SHP77 treated with DMSO at 0.1 percent for 48 hours (cell line): Measurements from ENCODE around the gene MRGPRE.

Source experiments
- DNase-seq: peaks from one replicate; lab custom pipeline; 2025; lab: John Stamatoyannopoulos, UW

Gene MRGPRE

DNA sequence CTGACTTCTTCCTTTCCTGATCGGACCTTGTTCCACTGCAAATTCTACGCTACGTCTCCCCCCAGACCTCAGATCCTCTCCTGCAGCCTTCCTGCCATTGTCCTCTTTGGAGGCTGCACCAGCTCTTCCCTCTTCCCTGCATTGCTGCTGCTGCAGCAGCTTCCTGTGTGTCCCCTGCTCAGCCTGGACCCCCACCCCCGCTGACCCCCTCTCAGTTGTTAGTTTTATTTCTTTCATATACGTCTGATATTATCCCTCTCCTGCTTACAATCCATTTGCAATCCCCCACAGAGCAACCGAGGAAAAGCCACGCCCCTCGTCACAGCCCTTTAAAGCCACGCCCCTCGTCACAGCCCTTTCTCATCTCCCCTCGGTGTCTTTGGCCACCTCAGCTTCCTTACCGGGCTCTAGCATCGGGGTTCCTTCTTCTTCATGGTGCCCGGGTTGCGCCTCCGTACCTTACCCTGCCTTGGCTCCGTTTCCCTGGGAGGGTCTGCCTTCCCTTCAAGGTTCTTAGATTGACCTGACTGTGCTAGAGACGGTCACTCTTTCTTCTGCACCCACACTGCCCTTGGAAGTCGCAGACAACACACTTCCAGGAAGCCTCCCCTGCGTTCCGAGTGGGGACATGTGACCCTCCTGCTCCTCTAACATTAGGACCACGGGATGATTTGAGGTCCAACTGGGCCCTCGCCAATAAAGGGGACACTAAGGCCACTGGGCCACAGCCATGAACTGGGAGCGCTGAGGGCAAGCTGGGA lies 18.4 kb downstream of the MRGPRE start:
- DNase-seq = no peak

DNA sequence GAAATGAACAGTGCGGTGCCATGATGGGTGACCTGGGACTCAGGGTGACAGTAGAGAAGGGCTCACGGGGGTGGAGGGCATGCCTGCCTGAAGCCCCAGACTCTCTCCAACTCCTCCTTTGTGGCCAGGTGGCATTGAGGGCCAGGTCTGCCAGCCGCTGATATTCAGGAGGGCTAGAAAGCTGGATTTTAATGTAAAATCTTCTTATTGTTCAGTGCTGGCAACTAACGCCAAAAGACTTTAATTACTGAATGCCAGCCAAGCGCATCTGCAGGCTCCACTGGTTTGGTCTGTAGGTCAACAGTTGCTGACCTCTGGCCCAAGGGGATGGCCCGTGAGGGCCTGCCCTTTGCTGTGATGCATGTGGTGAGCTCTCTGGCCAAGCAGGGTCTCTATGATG lies 23.9 kb downstream of the MRGPRE start:
- no peak for DNase-seq

DNA sequence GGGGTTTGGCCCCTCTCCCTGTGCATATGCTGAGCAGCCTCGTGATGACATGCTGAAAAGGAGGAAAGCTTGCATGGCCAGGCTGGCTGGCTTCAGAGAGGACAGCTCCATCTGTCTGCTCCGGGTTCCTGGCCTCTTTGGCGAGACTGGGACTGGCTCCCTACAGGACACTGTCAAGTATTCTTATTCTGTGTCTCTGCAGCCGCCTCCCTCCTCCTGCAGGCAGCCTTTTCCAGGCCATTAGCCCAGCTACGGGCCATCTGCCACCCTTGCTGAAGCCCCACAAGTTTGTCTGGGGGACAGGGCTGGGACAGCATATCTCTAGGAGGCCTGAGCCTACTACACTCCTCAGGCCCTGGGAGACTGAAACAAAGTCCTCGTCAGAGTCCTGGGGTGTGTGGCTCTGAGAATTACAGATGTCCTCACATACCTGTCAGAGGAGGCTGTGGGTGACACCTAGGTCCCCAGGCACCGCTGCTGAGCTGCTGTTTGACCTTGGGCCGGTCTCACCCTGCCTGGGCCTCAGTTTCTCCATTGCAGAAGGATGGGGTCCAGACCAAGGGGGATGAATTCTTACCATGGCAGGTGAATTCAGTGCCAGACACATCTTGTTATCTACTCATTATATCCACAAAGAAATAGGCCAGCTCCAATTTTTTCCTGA lies 24.6 kb downstream of the MRGPRE start:
- DNase-seq = no peak

DNA sequence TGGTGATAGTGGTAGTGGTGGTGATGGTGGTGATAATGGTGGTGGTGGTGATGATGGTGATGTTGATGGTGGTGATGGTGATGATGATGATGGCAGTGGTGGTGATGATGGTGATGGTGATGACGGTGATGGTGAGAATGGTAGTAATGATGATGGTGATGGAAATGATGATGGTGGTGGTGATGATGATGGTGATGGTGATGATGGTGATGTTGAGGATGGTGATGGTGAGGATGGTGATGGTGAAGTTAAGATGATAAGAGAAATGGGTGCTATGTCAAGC lies 25.4 kb downstream of the MRGPRE start:
- DNase-seq = no peak

DNA sequence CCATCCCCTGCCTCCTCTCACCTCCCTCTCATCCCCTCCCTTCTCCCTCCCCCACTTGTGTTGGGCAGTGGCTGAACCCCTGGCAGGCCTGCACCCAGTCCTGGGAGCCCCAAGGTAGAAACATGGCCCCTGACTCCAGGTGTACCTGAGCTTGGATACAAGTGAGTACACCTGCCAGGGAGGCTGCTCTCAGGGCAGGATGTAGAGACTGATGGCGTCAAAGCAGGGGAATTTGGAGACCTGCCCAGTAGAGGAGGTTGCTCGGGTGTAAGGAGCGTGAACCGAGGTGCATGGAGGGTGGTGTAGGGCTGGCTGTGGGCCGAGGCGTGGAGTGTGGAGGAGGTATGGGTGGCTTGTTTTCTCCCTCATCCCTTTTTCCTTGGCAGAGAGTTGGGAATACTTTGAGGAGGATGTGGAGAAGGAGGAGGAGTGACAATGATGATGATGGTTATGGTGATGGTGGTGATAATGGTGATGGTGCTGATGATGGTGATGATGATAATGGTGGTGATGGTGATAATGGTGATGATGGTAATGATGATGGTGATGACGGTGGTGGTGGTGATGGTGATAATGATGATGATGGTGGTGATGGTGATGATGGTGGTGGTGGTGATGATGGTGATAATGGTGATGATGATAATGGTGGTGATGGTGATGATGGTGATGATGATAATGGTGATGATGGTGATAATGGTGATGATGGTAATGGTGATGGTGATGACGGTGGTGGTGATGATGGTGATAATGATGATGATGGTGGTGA lies 25.9 kb downstream of the MRGPRE start:
- no peak for DNase-seq

DNA sequence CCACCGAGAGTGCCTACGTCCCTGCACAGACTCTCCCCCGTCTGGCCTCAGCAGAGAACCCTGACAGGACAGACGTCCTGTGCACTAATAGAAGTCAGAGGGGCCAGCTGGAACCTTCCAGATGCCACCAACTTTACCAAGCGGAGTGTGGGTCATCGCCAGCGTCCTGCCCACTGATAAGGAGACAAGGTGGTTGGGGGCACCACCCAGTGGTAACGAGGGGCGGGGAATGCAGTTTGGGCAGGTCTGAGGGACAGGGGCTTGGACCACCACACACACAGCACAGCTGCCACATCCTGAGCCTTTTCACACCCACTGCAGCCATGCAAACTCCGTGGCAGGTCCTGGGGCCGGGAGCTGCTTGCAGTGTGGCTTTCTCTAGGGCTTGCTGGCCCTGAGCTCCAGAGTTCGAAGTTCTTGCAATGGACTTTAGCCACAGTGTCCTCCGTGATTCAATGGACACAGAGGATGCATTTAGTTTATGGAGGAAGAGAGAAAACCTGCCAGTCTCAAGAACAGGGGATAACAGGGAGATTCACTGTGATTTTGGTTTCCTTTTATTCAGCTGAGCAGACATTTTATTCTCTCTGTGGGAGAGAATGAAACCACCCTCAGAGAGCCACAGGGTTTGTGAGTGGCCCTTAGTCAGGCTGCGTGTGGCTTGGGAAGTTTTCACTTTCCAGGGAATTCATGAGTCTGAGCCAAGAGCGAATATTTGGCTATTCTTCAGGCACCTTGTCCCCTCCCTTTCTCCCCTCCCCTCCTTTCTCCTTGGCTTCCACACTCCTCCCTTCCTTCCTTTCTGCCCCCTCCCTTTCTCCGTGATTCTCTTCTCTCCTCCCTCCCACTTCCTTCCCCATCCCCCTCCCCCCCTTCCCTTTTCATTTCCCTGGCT lies 26.7 kb downstream of the MRGPRE start:
- no peak for DNase-seq

DNA sequence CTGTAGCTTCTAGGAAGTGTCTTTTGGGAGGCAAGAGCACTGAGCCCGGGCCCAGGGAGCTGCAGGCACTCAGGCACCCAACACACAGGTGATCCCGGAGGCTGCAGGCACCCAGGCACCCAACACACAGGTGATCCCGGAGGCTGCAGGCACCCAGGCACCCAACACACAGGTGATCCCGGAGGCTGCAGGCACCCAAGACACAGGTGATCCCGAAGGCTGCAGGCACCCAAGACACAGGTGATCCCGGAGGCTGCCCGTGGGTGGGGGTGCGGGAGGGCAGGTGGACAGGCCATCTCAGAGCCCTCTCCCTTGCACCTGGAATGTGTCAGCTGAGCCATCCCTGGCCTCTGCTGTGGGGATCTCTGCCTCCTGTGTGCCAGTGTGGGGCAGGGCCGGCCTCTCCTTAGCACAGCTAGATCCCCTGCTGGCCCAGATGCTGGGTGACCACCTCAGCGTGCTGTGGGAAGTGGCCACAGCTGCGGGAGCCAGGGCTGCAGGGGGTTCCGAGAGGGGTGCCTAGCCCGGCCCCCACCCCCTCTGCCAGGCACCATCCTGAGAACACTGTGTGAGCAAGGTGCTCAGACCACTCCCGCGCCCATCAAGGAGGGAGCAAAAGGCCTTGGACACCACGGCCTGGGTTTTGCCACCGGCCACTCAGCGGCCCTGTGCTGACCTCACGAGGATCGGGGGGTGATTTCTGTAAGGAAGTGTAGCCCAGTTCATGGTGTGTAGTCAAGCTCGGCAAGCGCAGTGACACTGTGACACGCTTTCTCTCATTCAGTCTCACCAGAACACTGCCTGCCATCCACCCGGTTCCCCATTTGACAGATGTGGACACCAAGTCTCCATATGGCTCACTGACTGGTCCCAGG lies 27.8 kb downstream of the MRGPRE start:
- DNase-seq = no peak

DNA sequence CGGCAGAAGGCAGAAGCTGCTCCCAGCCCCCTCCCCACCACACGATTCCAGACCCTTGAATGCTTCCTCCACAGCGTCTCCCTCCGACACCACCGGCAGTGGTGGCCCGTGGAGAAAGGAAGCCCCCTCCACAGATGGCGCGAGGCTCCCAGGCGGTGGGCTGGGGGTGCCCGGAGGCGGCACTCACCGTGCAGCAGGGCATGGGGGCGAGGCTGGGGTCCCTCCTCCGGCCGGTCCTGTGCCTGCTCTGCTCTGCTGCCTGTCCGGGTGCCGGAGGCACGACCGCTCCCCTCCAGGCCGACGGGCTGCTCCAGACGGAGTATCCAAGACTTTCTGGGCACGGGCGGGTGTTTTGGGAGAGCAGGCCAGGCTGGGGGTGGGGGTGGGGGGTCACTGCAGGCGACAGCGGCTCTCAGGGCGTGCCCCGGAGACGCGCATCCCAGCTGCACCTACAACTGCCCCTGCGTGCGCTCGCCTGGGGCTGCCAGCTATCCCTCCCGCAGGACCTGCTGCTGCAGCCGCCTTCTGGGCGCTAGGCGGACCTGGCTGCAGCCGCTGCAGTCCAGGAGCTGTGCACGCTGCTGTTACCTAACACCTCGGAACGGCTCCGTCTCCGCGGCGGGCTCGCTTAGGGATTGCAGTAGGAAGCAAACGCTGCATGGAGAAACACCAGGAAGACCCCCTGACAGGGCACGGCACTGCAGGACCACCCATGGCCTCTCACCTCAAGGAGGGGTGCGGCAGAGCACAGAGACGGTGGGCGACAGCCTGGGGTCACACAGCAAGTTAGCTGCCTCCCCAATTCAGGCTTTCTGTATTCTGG lies 28.8 kb downstream of the MRGPRE start:
- DNase-seq = no peak

DNA sequence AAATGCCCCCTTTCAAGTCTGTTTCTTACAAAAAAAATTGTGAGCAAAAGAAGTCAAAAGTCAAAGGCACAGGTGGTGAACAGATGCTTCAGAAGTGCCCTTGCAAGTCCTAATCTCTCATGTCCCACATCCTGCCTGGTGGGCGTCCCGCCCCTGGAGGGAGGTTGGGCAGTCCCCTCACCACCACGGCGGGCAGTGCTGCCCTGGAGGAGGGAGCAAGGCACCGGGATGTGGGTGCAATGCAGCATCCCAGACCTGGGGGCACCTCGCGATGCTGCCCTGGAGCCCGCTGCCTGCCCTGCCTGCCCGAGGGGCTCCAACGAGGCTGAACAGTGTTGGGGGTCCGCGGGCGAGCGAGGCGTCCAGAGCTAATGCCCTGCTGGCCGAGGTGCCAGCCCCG lies 29.5 kb downstream of the MRGPRE start:
- no peak for DNase-seq

DNA sequence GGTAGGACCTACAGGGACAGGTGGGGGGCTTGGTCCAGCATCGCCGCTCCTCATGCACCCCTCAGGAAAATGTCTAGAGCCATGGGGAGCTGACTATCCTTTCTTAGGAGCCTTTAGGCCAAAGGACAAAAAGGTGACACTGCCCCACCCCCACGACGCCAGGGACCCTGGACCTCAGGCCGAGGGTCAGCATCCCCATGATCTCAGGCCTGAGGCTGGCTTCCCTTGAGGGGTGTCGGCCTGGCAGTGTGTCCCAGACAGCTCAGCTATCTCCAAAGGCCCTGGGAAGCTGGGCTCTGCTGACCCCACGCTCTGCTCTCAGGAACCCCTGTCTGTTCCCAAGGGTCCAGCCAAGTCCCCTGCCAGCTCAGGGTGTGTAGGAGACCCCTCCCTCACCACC lies 29.9 kb downstream of the MRGPRE start:
- DNase-seq = no peak

DNA sequence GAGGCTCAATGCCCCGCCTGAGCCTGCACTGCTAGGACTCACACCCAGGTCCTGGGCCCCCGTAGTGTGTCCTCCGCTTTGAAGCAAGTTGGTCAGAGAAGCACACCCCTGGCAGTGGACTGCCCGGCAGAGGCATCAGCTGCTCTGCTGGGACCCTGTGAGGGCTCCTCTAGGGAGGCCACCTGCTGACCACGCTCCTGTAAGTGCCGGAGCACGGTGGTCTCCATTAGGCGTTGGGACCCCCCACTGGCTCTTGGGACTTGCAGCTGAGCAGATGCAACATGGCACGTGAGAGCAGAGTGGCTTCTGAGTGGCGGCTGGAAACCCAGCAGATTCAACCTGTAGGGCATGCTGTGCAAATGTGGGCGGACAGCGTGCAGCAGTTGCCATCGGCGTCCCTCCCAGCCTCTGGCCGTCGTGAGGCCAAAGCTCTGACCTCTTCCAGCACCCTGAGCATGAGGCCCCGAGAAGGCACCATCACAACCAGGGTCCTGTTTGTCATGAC lies 30.5 kb downstream of the MRGPRE start:
- no peak for DNase-seq

DNA sequence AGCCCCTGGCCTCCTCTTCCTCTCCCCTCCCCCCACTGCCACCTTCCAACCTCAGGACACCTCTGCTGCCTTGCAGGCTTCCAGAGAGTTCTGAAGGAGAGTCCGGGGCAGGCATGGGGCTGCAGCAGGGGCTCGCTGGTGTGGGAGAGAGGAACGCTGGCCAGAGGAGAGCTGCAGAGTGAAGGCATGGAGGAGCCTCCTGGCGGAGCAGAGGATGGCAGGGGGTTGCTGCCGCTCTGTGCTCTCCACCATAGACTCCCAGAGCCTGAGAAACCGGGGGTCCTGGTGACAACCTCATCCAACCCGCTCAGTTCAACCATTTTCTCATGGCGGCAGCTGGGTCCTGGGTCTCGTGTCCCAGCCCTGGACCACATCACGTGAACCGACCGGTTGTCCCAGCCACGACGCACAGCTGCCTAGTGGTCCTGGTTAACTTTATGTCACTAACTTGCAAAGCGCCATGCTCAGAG lies 31.1 kb downstream of the MRGPRE start:
- DNase-seq = no peak

DNA sequence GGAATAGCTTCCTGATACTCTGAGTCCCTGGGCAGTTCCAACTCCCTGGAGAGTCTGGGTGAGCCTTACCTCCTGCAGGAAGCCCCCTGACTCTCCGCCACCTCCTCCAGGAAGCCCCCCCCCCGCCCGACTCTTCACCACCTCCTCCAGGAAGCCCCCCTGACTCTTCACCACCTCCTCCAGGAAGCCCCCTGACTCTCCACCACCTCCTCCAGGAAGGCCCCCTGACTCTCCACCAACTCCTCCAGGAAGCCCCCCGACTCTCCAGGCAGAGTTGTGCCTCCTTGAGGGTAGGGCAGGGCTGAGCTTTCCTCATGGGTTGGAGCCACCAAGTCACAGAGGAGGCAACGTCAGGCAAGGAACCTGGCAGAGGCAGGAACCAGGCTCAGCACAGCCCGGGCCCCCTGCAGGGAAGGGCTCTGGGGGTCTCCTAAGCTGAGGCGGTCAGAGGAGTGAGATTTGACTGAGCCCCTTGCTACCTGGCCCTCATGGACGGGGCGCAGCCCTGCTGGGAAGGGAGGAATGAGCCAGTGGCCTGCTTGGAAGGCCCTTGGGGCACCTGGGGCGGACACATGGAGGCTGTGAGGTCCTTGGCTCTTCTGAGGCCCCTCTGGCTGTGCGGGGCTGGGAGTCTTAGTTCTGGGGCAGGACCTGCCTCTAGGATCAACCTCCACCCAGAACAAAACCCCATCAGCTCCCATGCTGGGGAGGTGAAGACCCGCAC lies 31.7 kb downstream of the MRGPRE start:
- no peak for DNase-seq

DNA sequence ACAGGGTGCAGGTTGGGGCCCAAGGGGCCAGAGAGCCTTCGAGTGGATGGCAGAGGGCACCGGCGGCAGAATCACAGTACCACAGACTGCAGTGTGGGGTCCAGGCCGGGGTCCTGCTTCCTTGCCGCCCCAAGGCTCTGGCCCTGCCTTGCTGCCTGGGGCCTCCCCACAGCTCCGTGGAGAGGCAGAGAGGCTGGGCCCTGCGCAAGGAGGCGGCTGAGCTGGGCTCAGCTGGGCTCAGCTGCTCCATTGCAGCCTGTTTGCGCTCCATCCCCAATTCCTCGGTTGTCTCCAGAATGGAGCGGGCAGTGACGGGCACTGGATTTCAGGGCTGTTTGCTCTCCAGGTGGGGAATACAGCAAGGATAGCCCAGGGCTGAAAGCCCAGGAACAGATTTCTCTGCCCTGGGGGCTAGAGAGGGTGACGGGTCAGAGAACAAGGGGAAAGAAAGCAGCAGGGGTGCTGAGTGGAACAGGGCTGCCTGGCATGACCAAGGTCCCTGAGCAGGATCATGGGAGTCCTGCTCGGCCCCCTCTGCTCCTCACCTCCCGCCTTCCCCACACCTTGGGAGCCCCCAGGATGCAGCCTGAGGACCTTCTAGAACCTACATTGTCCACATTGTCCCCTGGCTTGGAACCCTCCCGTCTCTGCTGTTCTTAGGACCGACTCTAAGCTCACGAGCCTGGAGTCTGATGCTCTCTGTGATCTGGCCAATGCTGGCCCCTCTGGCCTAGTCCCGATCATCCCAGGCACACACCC lies 32.5 kb downstream of the MRGPRE start:
- no peak for DNase-seq

DNA sequence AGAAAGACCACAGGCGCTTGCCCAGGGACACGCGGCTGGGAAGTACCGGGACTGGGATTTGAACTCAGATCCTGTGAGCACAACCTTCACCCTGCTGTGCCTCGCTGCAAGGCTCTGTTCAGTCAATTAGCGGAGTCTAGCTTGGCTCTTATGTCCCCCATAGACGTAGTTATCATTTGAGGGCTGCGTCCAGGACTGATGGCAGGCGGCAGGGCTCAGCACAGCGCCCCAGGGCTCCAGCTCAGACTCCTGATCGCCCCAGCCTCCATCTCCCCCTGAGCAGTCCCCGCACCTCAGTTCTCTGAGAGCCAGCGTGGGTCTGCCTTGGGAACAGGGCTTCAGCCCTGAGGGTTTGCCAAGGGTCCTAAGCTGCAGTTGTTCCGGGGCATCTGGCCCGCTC lies 33.4 kb downstream of the MRGPRE start:
- no peak for DNase-seq

DNA sequence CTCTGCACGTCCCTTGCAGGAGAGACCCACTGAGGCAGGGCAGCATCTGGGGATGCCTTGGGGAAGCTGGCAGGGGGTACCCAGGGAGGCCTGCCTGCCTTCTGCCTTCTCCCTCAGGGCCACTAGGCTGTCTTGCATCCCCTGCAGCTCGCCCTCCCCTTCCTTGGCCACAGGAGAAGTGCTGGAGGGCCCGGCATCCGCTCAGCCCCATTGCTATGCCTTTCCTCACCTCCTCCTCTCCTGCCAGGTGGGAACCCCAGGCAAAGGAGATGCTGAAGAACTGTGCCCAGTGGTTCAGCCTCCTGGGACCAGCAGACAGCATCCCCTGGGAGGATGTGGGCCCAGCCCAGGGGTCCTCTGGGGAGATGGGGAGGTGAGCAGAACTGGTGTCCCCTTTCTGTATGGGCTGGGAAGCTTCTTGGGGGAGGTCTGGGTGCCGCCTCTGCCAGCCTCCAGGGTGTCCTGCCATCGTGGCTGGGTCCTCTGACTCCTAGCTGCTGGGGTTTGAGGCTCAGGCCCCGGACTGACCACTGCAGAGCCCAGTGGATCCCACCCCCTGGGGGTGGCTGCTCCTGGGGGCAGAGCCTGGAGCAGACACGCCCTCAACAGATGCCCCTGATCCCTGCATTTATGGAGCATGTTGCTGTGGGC lies 34.2 kb downstream of the MRGPRE start:
- DNase-seq = no peak

DNA sequence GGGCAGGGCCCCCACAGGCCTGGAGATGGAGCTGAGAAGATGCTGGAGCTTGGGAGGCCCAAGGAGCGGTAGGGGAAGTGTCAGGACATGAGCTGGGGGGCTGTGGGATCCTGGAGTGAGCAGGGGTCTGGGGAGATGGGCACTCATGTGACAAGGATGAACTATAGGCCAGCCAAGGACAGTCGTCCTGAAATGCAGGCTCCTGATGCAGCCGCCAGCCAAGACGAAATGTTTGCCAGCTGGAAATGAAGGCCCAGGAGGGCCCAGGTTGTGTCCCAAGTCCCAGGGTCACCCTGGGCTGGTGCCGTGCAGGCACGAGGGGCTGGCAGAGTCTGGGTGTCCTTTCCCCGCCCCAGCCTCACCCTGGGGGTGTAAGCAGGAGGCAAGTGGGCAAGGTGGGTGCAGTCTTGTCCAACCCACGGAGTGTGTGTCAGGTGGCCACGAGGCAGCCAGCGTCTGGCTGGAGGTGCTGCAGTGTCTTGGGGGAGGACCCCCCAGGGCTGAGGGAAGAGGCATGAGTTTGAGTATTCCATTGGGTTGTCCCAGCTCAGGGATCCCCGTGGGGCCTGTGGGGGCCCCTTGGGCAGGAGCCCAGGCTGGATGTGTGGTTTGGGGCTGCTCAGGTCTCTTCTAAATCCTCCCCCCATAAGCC lies 35.0 kb downstream of the MRGPRE start:
- no peak for DNase-seq
